ENCODE results near the gene LOXHD1. TPM values are rescaled to one million over a fixed set of nuclear protein-coding genes. Genes with fewer than 3 reads are reported as not detected.

Gene LOXHD1
- polyA plus RNA-seq, 12 donors = 1.2 to 3.6 (median 2.1) TPM; not detected in 1

Other genes with a start within 250 kb of the LOXHD1 start
- gene ST8SIA5, start 99.8 kb upstream of the LOXHD1 start, polyA plus RNA-seq (ENCODE audit: insufficient read length in 12 of 12) = 1 to 10 TPM in 11 of 12 donors, not detected in 1; 2.7 to 8.3 (median 5.4) TPM

All from muscle of arm (tissue), 12 donors.